Neural cell (in vitro differentiated cells): ENCODE data around the gene CSNK1A1L.

Experiments used
- EP300 ChIP-seq: fragments of 450-650 bp; conservative IDR thresholded peaks from 2 replicates; pipeline ENCODE4 v1.6.1; 2014; ENCODE audit warnings: antibody characterized with exemption, mild to moderate bottlenecking, moderate library complexity; ENCODE audit not compliant: poor library complexity, severe bottlenecking
- RAD21 ChIP-seq: fragments of 450-650 bp; conservative IDR thresholded peaks from 2 replicates; pipeline ENCODE4 v1.6.1; 2014; ENCODE audit warnings: antibody characterized with exemption, mild to moderate bottlenecking, moderate library complexity
- TF ChIP-seq, protein P1 (sequence below): fragments of 450-650 bp; IDR thresholded peaks from 2 replicates; pipeline ENCODE4 v1.5.1; 2014; ENCODE audit warnings: antibody characterized with exemption, mild to moderate bottlenecking, moderate library complexity; ENCODE audit not compliant: poor library complexity, severe bottlenecking

DNA sequence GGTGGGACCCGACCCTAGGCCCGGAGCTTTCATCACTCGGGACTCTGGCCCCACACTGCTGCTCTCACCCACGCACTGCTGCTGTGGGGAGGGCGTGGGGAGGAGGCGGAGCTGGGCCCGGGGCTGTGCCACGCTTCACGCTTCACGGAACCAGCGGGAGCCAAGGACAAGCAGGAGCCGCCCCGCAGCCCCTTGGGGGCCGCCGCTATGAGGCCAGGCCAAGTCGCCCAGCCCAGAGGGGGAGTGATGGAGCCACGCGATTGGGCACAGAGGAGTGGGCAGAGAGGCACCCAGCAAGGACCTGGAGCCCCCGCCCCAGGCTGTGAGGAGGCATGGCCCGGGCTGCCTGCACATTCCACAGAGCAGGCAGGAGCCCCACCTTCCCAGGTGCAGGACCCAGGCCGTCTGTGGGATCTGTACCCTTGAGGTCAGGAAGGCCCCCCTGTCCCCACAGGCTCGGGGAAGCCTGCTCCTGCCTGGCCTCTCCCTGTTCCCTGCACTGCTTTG, 35.8 kb downstream of the CSNK1A1L start:
- TF ChIP-seq RAD21 (no peak), EP300 (no peak)
- TF ChIP-seq, protein P1, sequence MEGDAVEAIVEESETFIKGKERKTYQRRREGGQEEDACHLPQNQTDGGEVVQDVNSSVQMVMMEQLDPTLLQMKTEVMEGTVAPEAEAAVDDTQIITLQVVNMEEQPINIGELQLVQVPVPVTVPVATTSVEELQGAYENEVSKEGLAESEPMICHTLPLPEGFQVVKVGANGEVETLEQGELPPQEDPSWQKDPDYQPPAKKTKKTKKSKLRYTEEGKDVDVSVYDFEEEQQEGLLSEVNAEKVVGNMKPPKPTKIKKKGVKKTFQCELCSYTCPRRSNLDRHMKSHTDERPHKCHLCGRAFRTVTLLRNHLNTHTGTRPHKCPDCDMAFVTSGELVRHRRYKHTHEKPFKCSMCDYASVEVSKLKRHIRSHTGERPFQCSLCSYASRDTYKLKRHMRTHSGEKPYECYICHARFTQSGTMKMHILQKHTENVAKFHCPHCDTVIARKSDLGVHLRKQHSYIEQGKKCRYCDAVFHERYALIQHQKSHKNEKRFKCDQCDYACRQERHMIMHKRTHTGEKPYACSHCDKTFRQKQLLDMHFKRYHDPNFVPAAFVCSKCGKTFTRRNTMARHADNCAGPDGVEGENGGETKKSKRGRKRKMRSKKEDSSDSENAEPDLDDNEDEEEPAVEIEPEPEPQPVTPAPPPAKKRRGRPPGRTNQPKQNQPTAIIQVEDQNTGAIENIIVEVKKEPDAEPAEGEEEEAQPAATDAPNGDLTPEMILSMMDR, result no peak
